Ovary (tissue), 9 donors: Measurements from ENCODE around the gene GPR132. TPM values are rescaled to one million over a fixed set of nuclear protein-coding genes. Genes with fewer than 3 reads are reported as not detected.
A peak's percentile ranks its signal among the peaks of the same experiment; 100 is the strongest.

ENCODE experiments used
- DNase-seq, 5 donors: peaks; one replicate each; pipeline ENCODE4 v3.0.0-alpha.2; 2019 to 2020
- H3K27ac ChIP-seq, 2 donors: fragments of 200-600 bp; one replicate each; pipeline versions ENCODE4 v1.5.1 to v1.8.0; 2019 to 2022
- H3K27me3 ChIP-seq: fragments of 200-600 bp; one replicate; pipeline ENCODE4 v1.8.0; 2022
- H3K36me3 ChIP-seq: fragments of 200-600 bp; sonication (generic); one replicate; pipeline ENCODE4 v1.5.1; 2019
- H3K4me1 ChIP-seq: one replicate; pipeline ENCODE4 v1.8.1; 2013; ENCODE audit warnings: mild to moderate bottlenecking, moderate library complexity; ENCODE audit not compliant: insufficient read depth
- H3K4me3 ChIP-seq: fragments of 200-600 bp; sonication (generic); one replicate; pipeline ENCODE4 v1.5.1; 2017
- H3K9me3 ChIP-seq, 2 donors: fragments of 200-600 bp in 1 of 2; sonication (generic) in 1 of 2; one replicate each; pipeline versions ENCODE4 v1.5.1 to v1.8.1; 2013 to 2019; ENCODE audit warnings: mild to moderate bottlenecking in 1 of 2, moderate library complexity in 1 of 2
- CTCF ChIP-seq, 3 donors: fragments of 450-650 bp in 2 of 3; fragments of 200-600 bp in 1 of 3; IDR thresholded peaks; one replicate each; pipeline versions ENCODE4 v1.5.1 to v1.8.0; 2016 to 2022; ENCODE audit warnings: antibody characterized with exemption in 3 of 3, mild to moderate bottlenecking in 1 of 3
- EP300 ChIP-seq: sonication (generic); formaldehyde crosslinking; IDR thresholded peaks from one replicate; pipeline ENCODE4 v1.6.1; 2017; ENCODE audit warnings: antibody characterized with exemption
- POLR2A ChIP-seq: fragments of 450-650 bp; IDR thresholded peaks from one replicate; pipeline ENCODE4 v1.6.1; 2017; ENCODE audit warnings: antibody characterized with exemption, mild to moderate bottlenecking, moderate library complexity
- WGBS, 3 donors: extraction: QIAGEN DNeasy Blood & Tissue Kit in 1 of 3; methylation state at CpG; one replicate each; pipeline versions ENCODE4 v1.1.5 to v1.1.7; 2013 to 2017; 5-methylcytosine and 5-hydroxymethylcytosine counted together
- intact Hi-C, 4 donors: fragments of 100-400 bp; cut with DNase I; formaldehyde crosslinking; loops; one replicate each; pipeline versions ENCODE4 v1.11.0 to v1.15.1; 2022 to 2023
- polyA plus RNA-seq, 2 donors: library from polyadenylated mRNA; stranded (reverse); fragments of 200-250 nt in 1 of 2; fragments of 350-450 nt in 1 of 2; fragmentation: Illumina TruSeq in 1 of 2; extraction: RNeasy Lipid Tissue Mini Kit (QIAGEN cat#74804) in 1 of 2; gene quantifications; one replicate each; pipeline ENCODE4 v1.2.3, GENCODE V29; 2013 to 2014
- total RNA-seq, 7 donors: library from RNA; depleted of rRNA in 2 of 7; stranded (reverse); fragments of >200 nt in 2 of 7; fragmentation: NEBNext Ultra II Directional in 3 of 7; extraction: Animal tissue kit (Norgen Biotek cat#: 25700) in 3 of 7; gene quantifications; one replicate each; pipeline versions ENCODE4 v1.1.0 to v1.2.4, GENCODE V29; 2016 to 2023
- donor health status: DM: no; HTN: no; CAD: no; lungs with moderate emphysema.
- donor health status: DM: no; HTN: no; CAD: no.
- donor health status: Bipolar disorder and iron deficiency.
- donor health status: DM: yes; HTN: yes; CAD: no.
- donor health status: DM: no; HTN: no; CAD: no.
- donor health status: DM: yes; HTN: yes; CAD: no.

The GPR132 gene
- total and polyA plus RNA-seq, 9 donors = 0.27 to 2.0 (median 0.73) TPM

- intact Hi-C loops = no loop called here
- no peaks in the 10 kb centered on the region for H3K36me3 ChIP-seq
- TF ChIP-seq POLR2A = no peak
- TF ChIP-seq CTCF (IDR thresholded peaks at IDR 0.05) = no peak
- no peak for TF ChIP-seq EP300
- 34 to 49% (median 40%) methylated on average over 10 to 16 of the region's 16 CpGs for WGBS, 3 donors
- no peaks in the 10 kb centered on the region for H3K4me1 ChIP-seq
- DNase-seq = no peak
- H3K9me3 ChIP-seq = no peaks in the 10 kb centered on the region
- no peaks in the 10 kb centered on the region for H3K27me3 ChIP-seq
- no peak overlapping the region for H3K4me3 ChIP-seq
- no peak overlapping the region for H3K27ac ChIP-seq
These were observed 11.1 kb upstream of the GPR132 start for GRCh38 chr14:105076296-105076804.

- peak in 1 of 5 donors; percentile 54 for DNase-seq
- 10 to 14% (median 12%) methylated on average over 19 to 24 of the region's 24 CpGs for WGBS, 3 donors
- Histone ChIP-seq H3K36me3 (no peaks in the 10 kb centered on the region), H3K4me3 (no peak overlapping the region), H3K9me3 (no peaks in the 10 kb centered on the region), H3K27ac (no peak overlapping the region), H3K27me3 (no peaks in the 10 kb centered on the region), H3K4me1 (no peaks in the 10 kb centered on the region)
- TF ChIP-seq POLR2A = no peak
- intact Hi-C loops = no loop called here
These were observed 10.4 kb upstream of the GPR132 start for GRCh38 chr14:105075379-105076295.

- Histone ChIP-seq H3K27ac (no peak overlapping the region), H3K36me3 (no peaks in the 10 kb centered on the region), H3K4me3 (no peak overlapping the region), H3K4me1 (no peaks in the 10 kb centered on the region), H3K9me3 (no peaks in the 10 kb centered on the region), H3K27me3 (no peaks in the 10 kb centered on the region)
- DNase-seq = peak in 1 of 5 donors; percentile 36
- TF ChIP-seq POLR2A = no peak
- TF ChIP-seq EP300 = no peak
- no peak for TF ChIP-seq CTCF (IDR thresholded peaks at IDR 0.05)
- intact Hi-C loops = no loop called here
- WGBS, 3 donors = 15 to 24% (median 19%) methylated on average over 12 to 15 of the region's 15 CpGs
These were observed 9.4 kb upstream of the GPR132 start for GRCh38 chr14:105074601-105075053.

GRCh38 chr14:105073720-105074600 lies 8.7 kb upstream of the GPR132 start:
- Histone ChIP-seq H3K27ac (no peak overlapping the region), H3K27me3 (no peaks in the 10 kb centered on the region)

More at GRCh38 chr14:105073720-105074600, 8.7 kb upstream of the GPR132 start:
- Histone ChIP-seq H3K4me1 (no peaks in the 10 kb centered on the region), H3K36me3 (no peaks in the 10 kb centered on the region), H3K4me3 (no peak overlapping the region), H3K9me3 (no peaks in the 10 kb centered on the region)
- intact Hi-C loops = no loop called here
- WGBS, 3 donors = 70 to 73% (median 72%) methylated on average over 18 of the region's 18 CpGs
- TF ChIP-seq POLR2A (no peak), CTCF (IDR thresholded peaks at IDR 0.05) (no peak), EP300 (no peak)
- DNase-seq = no peak
